Measurements from ENCODE around the gene WNT3A. TPM values are rescaled to one million over a fixed set of nuclear protein-coding genes. Genes with fewer than 3 reads are reported as not detected.

The WNT3A gene
- total and polyA plus RNA-seq, 10 donors, result not detected

DNA sequence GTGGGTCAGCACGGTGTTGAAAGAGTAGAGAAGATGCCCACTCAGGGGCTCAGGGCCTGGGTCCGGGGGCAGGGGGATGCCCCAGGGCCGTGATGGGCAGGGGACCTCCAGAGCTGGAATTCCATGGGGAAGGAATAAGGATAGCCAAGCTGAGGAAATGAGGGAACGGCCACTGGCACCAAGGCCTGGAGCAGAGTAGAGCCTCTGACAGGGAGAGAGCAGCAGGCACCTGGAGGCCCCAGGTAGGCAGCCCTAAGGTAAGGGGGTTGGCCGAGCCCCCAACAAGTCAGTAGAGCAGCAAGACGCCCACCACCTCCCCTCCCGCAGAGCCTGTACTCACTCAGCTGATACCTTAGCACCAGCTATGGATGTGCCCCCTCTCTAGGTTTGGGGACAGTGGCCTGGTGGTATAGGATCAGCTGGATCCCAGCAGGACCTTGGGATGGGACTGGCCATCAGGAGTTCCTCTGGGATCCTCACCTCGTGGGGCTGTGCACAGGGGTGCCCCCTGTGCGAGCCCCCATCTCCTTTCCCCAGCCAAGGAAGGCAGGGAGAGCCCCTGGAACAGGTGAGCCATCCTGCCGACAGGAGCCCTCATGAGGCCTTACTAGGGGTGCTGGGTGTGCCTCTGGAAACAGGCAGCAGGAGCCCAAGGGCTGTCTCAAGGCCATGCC is 54.8 kb downstream of the WNT3A start:
- no peaks in the 10 kb centered on the region for H3K9me3 ChIP-seq
- intact Hi-C loops (cut with DNase I; ENCODE audit: low total_unique reads), result no loop called here
- peak; percentile 34 for DNase-seq
- H3K27ac ChIP-seq, result no peak overlapping the region
- H3K36me3 ChIP-seq, result no peaks in the 10 kb centered on the region
- peaks cover 0 to 25% (median 19%) of the 10 kb centered on the region in 6 donors for H3K4me1 ChIP-seq
- WGBS, 5 donors, result 61 to 78% (median 73%) methylated on average over 4 to 10 of the region's 10 CpGs
- TF ChIP-seq POLR2A (IDR thresholded peaks at IDR 0.05) (no peak), CTCF (IDR thresholded peaks at IDR 0.05 in 8 of 11, conservative IDR thresholded peaks at IDR 0.05 in 3 of 11) (no peak), POLR2AphosphoS5 (IDR thresholded peaks at IDR 0.05) (no peak)
- H3K27me3 ChIP-seq (replicated peaks in 1 of 7), result peaks cover 26 to 94% (median 87%) of the 10 kb centered on the region in 7 donors
- no peak overlapping the region for H3K4me3 ChIP-seq

DNA sequence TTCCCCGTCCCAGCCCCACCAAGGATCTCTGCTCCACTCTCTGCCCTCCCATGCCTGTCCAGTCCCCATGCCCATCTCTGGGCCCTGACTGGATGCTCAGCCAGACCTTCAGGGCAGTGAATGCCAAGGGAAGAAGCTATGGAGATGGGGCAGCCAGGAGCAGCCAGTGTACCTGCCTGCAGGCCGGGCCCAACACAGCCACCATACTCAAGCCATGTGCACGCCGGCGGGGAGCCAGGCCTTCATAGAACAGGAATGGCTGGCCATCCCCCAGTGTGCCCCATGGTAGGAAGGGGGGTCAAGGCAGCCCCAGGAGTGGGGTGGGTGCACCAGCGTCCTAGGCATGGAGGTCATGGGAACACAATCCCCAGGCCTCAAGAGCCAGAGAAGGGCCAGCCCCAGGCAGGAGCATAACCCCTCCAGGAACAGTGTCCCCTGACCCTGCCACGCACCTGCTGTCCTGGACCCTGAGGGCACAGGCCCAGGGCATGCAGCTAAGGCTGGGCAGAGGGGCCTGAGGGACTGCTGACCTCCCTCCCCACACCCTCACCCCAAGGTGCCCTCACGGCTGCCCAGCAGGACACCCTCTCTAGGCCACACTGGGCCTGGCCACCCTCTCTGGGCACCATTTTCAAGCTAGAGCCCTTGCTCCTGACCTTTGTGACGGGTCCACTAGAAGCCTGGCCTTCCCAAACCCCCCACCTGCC is 55.4 kb downstream of the WNT3A start:
- no peak overlapping the region for H3K27ac ChIP-seq
- peak; percentile 63 for DNase-seq
- TF ChIP-seq POLR2A (IDR thresholded peaks at IDR 0.05) (no peak), CTCF (IDR thresholded peaks at IDR 0.05 in 8 of 11, conservative IDR thresholded peaks at IDR 0.05 in 3 of 11) (no peak), POLR2AphosphoS5 (IDR thresholded peaks at IDR 0.05) (no peak)
- H3K36me3 ChIP-seq, result no peaks in the 10 kb centered on the region
- H3K27me3 ChIP-seq (replicated peaks in 1 of 7), result peaks cover 26 to 100% (median 94%) of the 10 kb centered on the region in 7 donors
- no peaks in the 10 kb centered on the region for H3K9me3 ChIP-seq
- H3K4me3 ChIP-seq, result no peak overlapping the region
- WGBS, 5 donors, result 89 to 93% (median 91%) methylated on average over 7 to 9 of the region's 9 CpGs
- H3K4me1 ChIP-seq, result peaks cover 0 to 25% (median 19%) of the 10 kb centered on the region in 6 donors
- intact Hi-C loops (cut with DNase I; ENCODE audit: low total_unique reads), result no loop called here

- Histone ChIP-seq H3K4me1 (peaks cover 0 to 25% (median 19%) of the 10 kb centered on the region in 6 donors), H3K4me3 (no peak overlapping the region), H3K27me3 (replicated peaks in 1 of 7) (peaks cover 26 to 100% (median 94%) of the 10 kb centered on the region in 7 donors), H3K9me3 (no peaks in the 10 kb centered on the region), H3K36me3 (no peaks in the 10 kb centered on the region), H3K27ac (no peak overlapping the region)
- DNase-seq, result peak; percentile 51
- TF ChIP-seq CTCF (IDR thresholded peaks at IDR 0.05 in 8 of 11, conservative IDR thresholded peaks at IDR 0.05 in 3 of 11) (no peak), POLR2AphosphoS5 (IDR thresholded peaks at IDR 0.05) (no peak), POLR2A (IDR thresholded peaks at IDR 0.05) (no peak)
- 59 to 76% (median 67%) methylated on average over 3 to 4 of the region's 4 CpGs for WGBS, 5 donors
- intact Hi-C loops (cut with DNase I; ENCODE audit: low total_unique reads), result no loop called here
Observed at GRCh38 chr1:228062812-228063211, 56.0 kb downstream of the WNT3A start.

Measured in spleen (tissue), 11 donors.